Measurements from ENCODE around the gene RAB11FIP3.
A peak's percentile ranks its signal among the peaks of the same experiment; 100 is the strongest.
"Not testable (repeated sequence)": the region's sequence is repeated elsewhere in the genome, so short reads cannot be mapped to it uniquely, and the experiment has no call there.

RAB11FIP3 gene

GRCh38 chr16:396199-396598 is 29.2 kb upstream of the RAB11FIP3 start:
- no peak for DNase-seq

DNA sequence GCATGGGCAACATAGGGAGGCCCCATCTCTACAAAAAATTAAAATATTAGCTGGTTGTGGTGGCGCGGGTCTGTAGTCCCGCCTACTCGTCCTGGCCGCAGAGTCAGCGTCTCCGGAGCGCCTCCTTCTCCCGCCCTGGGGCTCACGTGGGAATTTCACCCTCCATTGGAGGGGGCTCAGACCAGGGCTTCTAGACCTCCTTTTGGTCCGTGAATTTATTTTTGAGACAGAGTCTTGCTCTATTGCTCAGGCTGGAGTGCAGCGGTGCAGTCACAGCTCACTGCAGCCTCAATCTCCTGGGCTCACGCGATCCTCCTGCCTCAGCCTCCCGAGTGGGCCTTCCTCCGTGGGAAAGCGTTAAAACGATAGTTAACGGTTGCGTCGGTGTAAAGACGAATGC is 28.8 kb upstream of the RAB11FIP3 start:
- no peak for DNase-seq

DNA sequence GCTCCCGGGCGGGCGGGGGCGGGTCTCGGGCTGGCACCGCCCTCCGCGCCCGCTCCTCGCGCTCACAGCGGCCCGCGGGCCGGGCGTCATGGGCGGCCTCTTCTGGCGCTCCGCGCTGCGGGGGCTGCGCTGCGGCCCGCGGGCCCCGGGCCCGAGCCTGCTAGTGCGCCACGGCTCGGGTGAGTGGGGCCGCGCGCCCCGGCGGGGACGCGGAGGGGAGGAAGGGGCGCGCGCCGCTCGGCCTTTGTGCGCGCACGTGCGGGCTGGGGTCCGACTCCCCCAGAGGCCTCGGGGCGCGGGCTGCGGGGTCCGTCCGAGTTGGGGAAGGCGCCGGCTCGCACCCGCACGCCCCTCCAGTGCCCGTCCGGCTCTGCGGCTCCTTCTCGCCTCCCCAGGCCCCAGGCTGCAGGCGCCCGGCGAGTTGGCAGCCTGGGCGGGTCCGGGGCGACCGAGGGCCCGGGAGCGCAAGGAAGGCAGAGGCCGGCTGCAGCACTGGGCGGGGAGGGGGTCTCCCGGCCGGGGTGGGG is 28.3 kb upstream of the RAB11FIP3 start, which contains the start of gene NME4:
Gene NME4 (plus strand): TSS at position 65 of the 527 bp plus-strand sequence. CDS start 24 bp downstream, at position 89.
- peak; percentile 18 for DNase-seq

- peak; percentile 22 for DNase-seq
Measured at GRCh38 chr16:397736-398332, 27.6 kb upstream of the RAB11FIP3 start.

DNA sequence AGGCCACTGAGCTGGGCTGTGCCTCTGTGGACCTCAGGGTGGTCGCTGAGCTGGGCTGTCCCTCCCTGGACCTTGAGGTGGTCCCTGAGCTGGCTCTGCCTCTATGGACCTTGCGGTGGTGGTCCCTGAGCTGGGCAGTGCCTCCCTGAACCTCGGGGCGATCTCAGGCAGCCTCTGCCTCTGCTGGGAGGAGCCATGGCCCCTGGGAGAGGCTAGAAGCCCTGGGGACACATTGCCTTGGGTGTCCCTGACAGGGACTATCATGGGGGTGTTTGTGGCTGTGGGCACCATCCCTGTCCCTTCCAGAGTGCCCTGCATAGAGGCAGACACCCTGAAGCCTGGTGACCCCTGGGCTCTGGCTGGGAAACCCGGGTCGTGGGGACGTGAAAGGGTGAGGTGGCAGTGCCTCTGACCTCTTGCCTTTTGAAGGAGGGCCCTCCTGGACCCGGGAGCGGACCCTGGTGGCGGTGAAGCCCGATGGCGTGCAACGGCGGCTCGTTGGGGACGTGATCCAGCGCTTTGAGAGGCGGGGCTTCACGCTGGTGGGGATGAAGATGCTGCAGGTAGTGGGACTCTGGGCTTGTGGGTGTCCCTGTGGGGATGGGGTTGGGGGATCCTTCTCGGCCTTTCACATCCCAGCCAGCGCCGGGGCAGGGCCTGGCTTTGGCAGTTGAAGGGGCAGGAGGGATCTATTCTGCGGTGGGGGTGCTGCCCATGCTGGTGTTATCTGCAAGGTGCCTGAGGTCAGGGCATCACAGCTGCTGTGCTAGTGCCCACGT is 26.7 kb upstream of the RAB11FIP3 start:
- DNase-seq = no peak

DNA sequence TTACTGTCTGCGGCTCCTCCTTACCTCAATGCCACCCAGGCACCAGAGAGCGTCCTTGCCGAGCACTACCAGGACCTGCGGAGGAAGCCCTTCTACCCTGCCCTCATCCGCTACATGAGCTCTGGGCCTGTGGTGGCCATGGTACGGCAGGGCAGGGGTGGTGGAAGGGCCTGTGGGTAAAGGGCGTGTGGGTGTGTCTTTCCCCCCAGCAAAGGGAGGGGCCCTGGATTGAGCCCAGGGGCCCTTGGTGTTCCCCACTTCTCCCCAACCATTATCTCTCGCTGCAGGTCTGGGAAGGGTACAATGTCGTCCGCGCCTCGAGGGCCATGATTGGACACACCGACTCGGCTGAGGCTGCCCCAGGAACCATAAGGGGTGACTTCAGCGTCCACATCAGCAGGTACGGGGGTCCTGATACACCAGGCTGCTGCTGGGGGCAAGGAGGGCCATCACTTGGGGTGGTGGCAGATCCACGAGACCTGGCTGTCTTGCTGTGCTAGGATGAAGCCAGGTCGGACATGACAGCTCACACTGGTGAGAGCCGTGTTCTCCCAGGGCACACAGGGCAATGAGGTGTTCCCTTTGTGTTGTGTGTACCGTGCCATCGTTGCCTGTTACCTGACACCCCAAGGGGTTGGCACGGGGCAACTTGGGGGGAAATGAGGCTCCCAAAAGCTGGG is 26.0 kb upstream of the RAB11FIP3 start:
- no peak for DNase-seq

GRCh38 chr16:400061-400591 is 25.3 kb upstream of the RAB11FIP3 start:
- DNase-seq = no peak

DNA sequence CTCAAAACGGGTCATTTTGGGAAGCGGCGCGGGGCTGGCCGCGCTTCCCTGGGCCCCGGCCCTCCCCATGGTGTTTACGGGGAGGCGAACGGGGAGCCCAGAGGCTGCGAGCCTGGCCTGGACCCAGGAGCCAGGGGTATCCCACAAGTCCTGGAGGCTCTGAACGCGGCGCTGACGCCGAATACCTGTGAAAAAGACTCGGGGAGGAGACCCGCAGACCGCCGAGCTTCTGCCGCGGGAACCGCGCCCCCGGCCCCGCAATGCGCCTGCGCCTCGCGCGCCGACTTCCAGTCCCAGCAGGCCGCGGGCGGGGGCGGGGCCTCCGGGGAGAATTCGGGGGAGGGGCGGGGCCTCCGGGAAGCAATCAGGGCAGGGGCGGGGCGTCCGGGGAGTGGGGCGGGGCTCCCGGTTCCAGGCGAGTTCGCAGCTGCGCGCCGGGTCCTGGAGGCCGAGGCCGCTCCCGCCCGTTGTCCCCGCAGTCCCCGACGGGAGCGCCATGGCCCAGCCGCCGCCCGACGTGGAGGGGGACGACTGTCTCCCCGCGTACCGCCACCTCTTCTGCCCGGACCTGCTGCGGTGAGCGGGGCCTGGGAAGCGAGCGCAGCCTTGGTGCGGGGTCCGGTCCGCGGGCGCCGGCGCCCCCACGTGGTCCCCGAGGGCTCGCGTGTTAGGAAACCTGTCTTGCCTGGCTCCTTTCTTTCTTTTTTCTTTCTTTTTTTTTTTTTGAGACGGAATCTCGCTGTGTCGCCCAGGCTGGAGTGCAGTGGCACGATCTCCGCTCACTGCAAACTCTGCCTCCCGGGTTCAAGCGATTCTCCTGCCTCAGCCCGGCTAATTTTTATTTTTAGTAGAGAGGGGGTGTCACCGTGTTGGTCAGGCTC is 23.7 kb upstream of the RAB11FIP3 start, which contains the start of gene DECR2:
Gene DECR2 (plus strand): TSS at position 418 of the 881 bp plus-strand sequence. CDS start 79 bp downstream, at position 497.
- DNase-seq = peak; percentile 92

DNA sequence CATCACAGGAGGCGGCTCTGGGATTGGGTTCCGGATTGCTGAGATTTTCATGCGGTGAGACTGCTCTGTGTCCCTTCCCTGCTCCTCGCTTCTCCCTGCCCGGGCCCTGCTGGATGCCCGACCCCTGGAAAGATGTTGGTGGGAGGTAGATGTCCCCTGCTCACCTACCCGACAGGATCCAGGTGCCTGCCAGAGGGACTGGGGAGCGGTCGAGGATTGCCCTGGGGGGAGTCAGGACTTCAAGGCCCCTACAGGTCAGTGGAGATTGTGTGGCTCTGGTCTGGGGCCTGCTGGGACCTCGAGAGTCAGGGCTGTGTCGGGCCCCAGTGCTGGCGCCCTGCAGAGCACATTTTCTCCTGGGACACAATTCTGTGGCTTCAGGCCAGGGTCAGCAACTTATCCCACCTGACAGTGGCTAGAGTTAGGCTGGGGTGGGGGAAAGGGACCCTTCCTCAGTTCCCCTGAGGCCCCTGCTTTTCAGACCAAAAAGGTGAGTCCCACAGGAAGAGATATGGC is 20.4 kb upstream of the RAB11FIP3 start:
- no peak for DNase-seq

- no peak for DNase-seq
Measured at GRCh38 chr16:405548-406506, 19.6 kb upstream of the RAB11FIP3 start.

- no peak for DNase-seq
Measured at GRCh38 chr16:407253-407652, 18.2 kb upstream of the RAB11FIP3 start.

DNA sequence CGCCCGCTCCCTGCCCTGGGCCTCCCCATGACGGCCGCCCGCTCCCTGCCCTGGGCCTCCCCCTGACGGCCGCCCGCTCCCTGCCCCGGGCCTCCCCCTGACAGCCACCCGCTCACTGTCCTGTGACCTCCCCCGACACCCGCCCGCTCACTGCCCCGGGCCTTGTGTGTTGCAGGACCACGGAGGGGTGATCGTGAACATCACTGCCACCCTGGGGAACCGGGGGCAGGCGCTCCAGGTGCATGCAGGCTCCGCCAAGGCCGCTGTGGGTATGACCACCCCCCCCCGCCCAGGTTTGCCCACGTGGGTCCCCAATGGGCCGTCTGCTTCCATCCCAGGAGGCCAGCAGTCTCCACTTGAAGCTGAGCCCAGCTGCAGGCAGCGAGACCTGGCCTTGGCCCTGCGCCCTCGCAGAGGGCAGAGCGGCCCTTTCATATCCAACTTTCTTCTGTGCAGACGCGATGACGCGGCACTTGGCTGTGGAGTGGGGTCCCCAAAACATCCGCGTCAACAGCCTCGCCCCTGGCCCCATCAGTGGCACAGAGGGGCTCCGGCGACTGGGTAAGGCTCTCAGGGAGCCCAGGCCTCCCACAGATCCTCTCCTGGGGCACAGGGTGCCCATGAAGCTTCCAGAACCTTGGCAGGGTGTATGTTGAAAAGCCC is 14.8 kb upstream of the RAB11FIP3 start:
- no peak for DNase-seq

- no peak for DNase-seq
Measured at GRCh38 chr16:411576-412265, 13.7 kb upstream of the RAB11FIP3 start.

- DNase-seq = no peak
Measured at GRCh38 chr16:414395-415169, 10.9 kb upstream of the RAB11FIP3 start.

GRCh38 chr16:415170-415498 is 10.3 kb upstream of the RAB11FIP3 start:
- DNase-seq = not testable (repeated sequence)

DNA sequence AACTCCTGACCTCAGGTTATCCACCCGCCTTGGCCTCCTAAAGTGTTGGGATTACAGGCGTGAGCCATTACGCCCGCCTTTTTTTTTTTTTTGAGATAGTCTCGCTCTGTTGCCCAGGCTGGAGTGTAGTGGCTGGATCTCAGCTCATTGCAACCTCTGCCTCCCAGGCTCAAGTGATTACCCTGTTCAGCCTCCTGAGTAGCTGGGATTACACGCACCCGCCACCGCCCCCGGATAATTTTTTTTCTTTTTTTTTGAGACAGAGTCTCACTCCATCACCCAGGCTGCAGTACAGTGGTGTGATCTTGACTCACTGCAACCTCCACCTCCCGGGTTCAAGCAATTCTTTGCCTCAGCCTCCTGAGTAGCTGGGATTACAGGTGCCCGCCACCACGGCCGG is 3.3 kb upstream of the RAB11FIP3 start:
- not testable (repeated sequence) for DNase-seq

DNA sequence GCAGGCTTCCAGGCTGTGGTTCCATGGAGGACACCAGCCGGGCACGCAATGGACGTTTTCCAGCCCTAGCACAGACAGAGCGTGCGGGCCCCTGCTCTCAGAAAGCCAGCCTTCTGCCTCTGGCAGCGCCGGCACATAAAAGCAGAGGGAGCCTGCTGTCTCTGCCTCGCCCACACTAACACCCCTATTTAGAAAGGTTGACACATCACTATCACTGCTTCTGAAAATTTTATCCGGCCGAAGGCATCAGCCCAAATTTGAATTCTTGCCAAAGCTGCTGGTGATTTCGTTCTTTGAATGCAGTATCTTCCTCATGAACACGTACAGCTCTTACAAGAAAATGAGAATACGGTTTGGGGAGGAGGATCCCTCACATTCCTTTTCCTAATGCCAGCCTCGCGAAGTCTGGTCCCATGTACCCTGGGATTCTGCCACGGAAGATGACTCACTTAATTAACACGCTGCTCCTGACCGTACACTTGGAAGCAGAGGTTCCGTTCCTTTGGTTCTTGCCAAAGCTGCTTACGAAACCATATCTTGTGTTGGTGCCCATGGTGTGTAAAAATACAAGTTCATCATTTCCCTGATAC is 1.3 kb upstream of the RAB11FIP3 start:
- DNase-seq = no peak

GRCh38 chr16:424623-425081 is 797 bp upstream of the RAB11FIP3 start:
- no peak for DNase-seq
